Mammary epithelial cell (primary cell): ENCODE measurements around the gene ACRV1.

Experiments
- CTCF ChIP-seq, 2 donors: IDR thresholded peaks in 1 of 2; conservative IDR thresholded peaks in 1 of 2; 2 replicates each; pipeline ENCODE4 v1.5.1; 2011 to 2012; ENCODE audit warnings: inconsistent platforms in 2 of 2, low read length in 2 of 2, mild to moderate bottlenecking in 2 of 2, control low read depth in 1 of 2, low read depth in 1 of 2; ENCODE audit not compliant: insufficient read depth in 1 of 2; ENCODE audit errors: extremely low read depth in 1 of 2
- EZH2 ChIP-seq: IDR thresholded peaks from 2 replicates; pipeline ENCODE4 v1.6.1; 2012; ENCODE audit warnings: low read length, inconsistent platforms, borderline replicate concordance

- TF ChIP-seq CTCF (conservative IDR thresholded peaks at IDR 0.05 in 1 of 2, IDR thresholded peaks at IDR 0.05 in 1 of 2; ENCODE audit: extremely low read depth in 1 of 2, insufficient read depth in 1 of 2, low read depth in 1 of 2, low read length in 2 of 2) (no peak), EZH2 (no peak)
These were observed 55.4 kb downstream of the ACRV1 start for GRCh38 chr11:125625225-125625629.
